Activated CD4-positive, alpha-beta T cell treated with anti-CD3 and anti-CD28 coated beads for 36 hours (primary cell): ENCODE results near the gene CLEC16A. TPM values are rescaled to one million over a fixed set of nuclear protein-coding genes. Genes with fewer than 3 reads are reported as not detected.

Experiments used
- ATAC-seq: fragments of 200-7000 bp; cut with Tn5 transposase; one replicate; pipeline ENCODE4 v1.10.0; 2021; ENCODE audit warnings: mild to moderate bottlenecking, moderate library complexity
- CTCF ChIA-PET: fragments of 350-600 bp; sonication (Branson Sonifier 250); formaldehyde crosslinking; loops from one replicate; lab custom pipeline; 2021; ENCODE audit warnings: antibody characterized with exemption; lab: Charles Lee
- POLR2A ChIA-PET: fragments of 350-600 bp; sonication (Branson Sonifier 250); formaldehyde crosslinking; loops from one replicate; lab custom pipeline; 2021; ENCODE audit warnings: antibody characterized with exemption, inconsistent platforms; lab: Charles Lee
- DNase-seq: peaks from one replicate; pipeline ENCODE4 v3.0.0-alpha.2; 2020
- H3K27ac Mint-ChIP-seq: one replicate; pipeline ENCODE4 v1.8.0; 2021; ENCODE audit warnings: mixed read lengths
- H3K27me3 Mint-ChIP-seq: one replicate; pipeline ENCODE4 v1.8.0; 2021; ENCODE audit warnings: mixed read lengths
- H3K36me3 Mint-ChIP-seq: one replicate; pipeline ENCODE4 v1.8.0; 2021; ENCODE audit warnings: low read depth, mixed read lengths
- H3K4me1 Mint-ChIP-seq: one replicate; pipeline ENCODE4 v1.8.0; 2021; ENCODE audit warnings: mixed read lengths
- H3K4me3 Mint-ChIP-seq: one replicate; pipeline ENCODE4 v1.8.0; 2021; ENCODE audit warnings: mild to moderate bottlenecking, moderate library complexity, mixed read lengths
- H3K9me3 Mint-ChIP-seq: one replicate; pipeline ENCODE4 v1.8.0; 2021; ENCODE audit warnings: low read depth, mixed read lengths
- intact Hi-C, 2 experiments: fragments of 100-400 bp; cut with DNase I in 1 of 2; cut with micrococcal nuclease in 1 of 2; formaldehyde crosslinking; loops; one replicate each; pipeline versions ENCODE4 v1.14.2 to v1.15.1; 2022 to 2024; cut with DNase I, micrococcal nuclease
- total RNA-seq, 2 experiments: library from RNA; stranded (reverse); gene quantifications; one replicate each; pipeline ENCODE4 v1.2.3, GENCODE V29; 2021

The CLEC16A gene
- 10 to 100 TPM; 23.5 to 25.4 TPM for total RNA-seq

- peak within 1 kb of the TSS; percentile 95 for H3K4me3 Mint-ChIP-seq
- no peaks in the 10 kb centered on the region for H3K27me3 Mint-ChIP-seq
- intact Hi-C loops, result loop anchor here (1.0 to 10.0 kb wide), 11 partner anchors 202 to 1980 kb away; partner anchors contain the start of genes HAPSTR1 (in 1 of the 2), LITAF (in 1 of the 2), NUBP1 (in 1 of the 2) and RSL1D1 (in 1 of the 2)
- CTCF ChIA-PET, result interaction anchor here (0.7 to 2.4 kb wide), 5 partner anchors 10 to 20 kb away, joined by 3 to 13 read pairs (median 3); no protein-coding TSS in a partner anchor
- peaks cover 11% of the 10 kb centered on the region for H3K36me3 Mint-ChIP-seq
- peak within 1 kb of the TSS; percentile 80 for H3K27ac Mint-ChIP-seq
- POLR2A ChIA-PET, result interaction anchor here (0.5 kb wide), 1 partner anchor 311 kb away, joined by 3 read pairs; the partner anchor contains the start of gene SOCS1
- H3K4me1 Mint-ChIP-seq, result peaks cover 69% of the 10 kb centered on the region
- ATAC-seq (peak; percentile 77), DNase-seq (peak; percentile 98)
- H3K9me3 Mint-ChIP-seq, result no peaks in the 10 kb centered on the region
Observed at GRCh38 chr16:10944249-10945064, at the start of gene CLEC16A. Gene CLEC16A, plus strand, starts transcription at chr16:10944564. Its CDS starts 154 bp downstream, at chr16:10944718.

GRCh38 chr16:10895053-10895946, 49.1 kb upstream of the CLEC16A start:
- POLR2A ChIA-PET, result no interaction called here
- H3K27ac Mint-ChIP-seq, result no peak overlapping the region
- intact Hi-C loops, result no loop called here
- H3K36me3 Mint-ChIP-seq, result no peaks in the 10 kb centered on the region
- no peak overlapping the region for H3K4me3 Mint-ChIP-seq
- H3K4me1 Mint-ChIP-seq, result no peaks in the 10 kb centered on the region
- ATAC-seq (no peak), DNase-seq (peak; percentile 71)
- CTCF ChIA-PET, result no interaction called here
- peaks cover 7% of the 10 kb centered on the region for H3K27me3 Mint-ChIP-seq
- H3K9me3 Mint-ChIP-seq, result no peaks in the 10 kb centered on the region

GRCh38 chr16:10896165-10896564, 48.2 kb upstream of the CLEC16A start:
- no peak for ATAC-seq
- ChIA-PET CTCF (no interaction called here), POLR2A (no interaction called here)
- Mint-ChIP-seq H3K4me1 (no peaks in the 10 kb centered on the region), H3K36me3 (no peaks in the 10 kb centered on the region), H3K27me3 (peaks cover 4% of the 10 kb centered on the region), H3K27ac (no peak overlapping the region), H3K4me3 (no peak overlapping the region), H3K9me3 (no peaks in the 10 kb centered on the region)
- intact Hi-C loops, result no loop called here
- DNase-seq, result no peak

- CTCF ChIA-PET, result interaction anchor here (1.3 kb wide), 1 partner anchor 19 kb away, joined by 3 read pairs; no protein-coding TSS in a partner anchor
- H3K27me3 Mint-ChIP-seq, result peaks cover 4% of the 10 kb centered on the region
- ATAC-seq, result no peak
- H3K4me1 Mint-ChIP-seq, result no peaks in the 10 kb centered on the region
- no peaks in the 10 kb centered on the region for H3K9me3 Mint-ChIP-seq
- no peak overlapping the region for H3K4me3 Mint-ChIP-seq
- no peak overlapping the region for H3K27ac Mint-ChIP-seq
- DNase-seq, result no peak
- intact Hi-C loops, result no loop called here
- H3K36me3 Mint-ChIP-seq, result no peaks in the 10 kb centered on the region
- POLR2A ChIA-PET, result no interaction called here
Observed at GRCh38 chr16:10896723-10897122, 47.6 kb upstream of the CLEC16A start.

GRCh38 chr16:10897134-10897533, 47.2 kb upstream of the CLEC16A start:
- Mint-ChIP-seq H3K27ac (no peak overlapping the region), H3K27me3 (peaks cover 4% of the 10 kb centered on the region), H3K36me3 (no peaks in the 10 kb centered on the region), H3K4me1 (no peaks in the 10 kb centered on the region), H3K9me3 (no peaks in the 10 kb centered on the region), H3K4me3 (no peak overlapping the region)
- ATAC-seq, result no peak
- CTCF ChIA-PET, result interaction anchor here (0.6 to 1.3 kb wide), 2 partner anchors 19 to 1293 kb away, joined by 3 to 4 read pairs; no protein-coding TSS in a partner anchor
- intact Hi-C loops, result no loop called here
- no peak for DNase-seq
- POLR2A ChIA-PET, result no interaction called here

- H3K27me3 Mint-ChIP-seq, result no peaks in the 10 kb centered on the region
- H3K27ac Mint-ChIP-seq, result no peak overlapping the region
- ChIA-PET CTCF (no interaction called here), POLR2A (no interaction called here)
- no peak for ATAC-seq
- peaks cover 5% of the 10 kb centered on the region for H3K36me3 Mint-ChIP-seq
- intact Hi-C loops, result no loop called here
- DNase-seq, result no peak
- H3K4me3 Mint-ChIP-seq, result no peak overlapping the region
- H3K4me1 Mint-ChIP-seq, result no peaks in the 10 kb centered on the region
- peaks cover 8% of the 10 kb centered on the region for H3K9me3 Mint-ChIP-seq
Observed at GRCh38 chr16:10902999-10903398, 41.4 kb upstream of the CLEC16A start.

GRCh38 chr16:10906482-10906881, 37.9 kb upstream of the CLEC16A start:
- intact Hi-C loops, result no loop called here
- ChIA-PET POLR2A (no interaction called here), CTCF (no interaction called here)
- no peaks in the 10 kb centered on the region for H3K27me3 Mint-ChIP-seq
- ATAC-seq (no peak), DNase-seq (no peak)
- H3K4me1 Mint-ChIP-seq, result no peaks in the 10 kb centered on the region
- H3K36me3 Mint-ChIP-seq, result peaks cover 5% of the 10 kb centered on the region
- no peak overlapping the region for H3K27ac Mint-ChIP-seq
- no peak overlapping the region for H3K4me3 Mint-ChIP-seq
- peaks cover 8% of the 10 kb centered on the region for H3K9me3 Mint-ChIP-seq

- peaks cover 5% of the 10 kb centered on the region for H3K36me3 Mint-ChIP-seq
- no peak overlapping the region for H3K4me3 Mint-ChIP-seq
- POLR2A ChIA-PET, result interaction anchor here (0.6 kb wide), 1 partner anchor 77 kb away, joined by 4 read pairs; no protein-coding TSS in a partner anchor
- intact Hi-C loops, result no loop called here
- ATAC-seq, result no peak
- DNase-seq, result no peak
- CTCF ChIA-PET, result interaction anchor here (0.6 kb wide), 1 partner anchor 28 kb away, joined by 3 read pairs; no protein-coding TSS in a partner anchor
- peaks cover 8% of the 10 kb centered on the region for H3K9me3 Mint-ChIP-seq
- no peaks in the 10 kb centered on the region for H3K4me1 Mint-ChIP-seq
- H3K27me3 Mint-ChIP-seq, result no peaks in the 10 kb centered on the region
- H3K27ac Mint-ChIP-seq, result no peak overlapping the region
Observed at GRCh38 chr16:10906914-10907756, 37.2 kb upstream of the CLEC16A start.

- intact Hi-C loops, result no loop called here
- ChIA-PET POLR2A (no interaction called here), CTCF (no interaction called here)
- ATAC-seq (no peak), DNase-seq (no peak)
- H3K36me3 Mint-ChIP-seq, result peaks cover 4% of the 10 kb centered on the region
- no peaks in the 10 kb centered on the region for H3K27me3 Mint-ChIP-seq
- H3K27ac Mint-ChIP-seq, result no peak overlapping the region
- no peaks in the 10 kb centered on the region for H3K4me1 Mint-ChIP-seq
- no peak overlapping the region for H3K4me3 Mint-ChIP-seq
- H3K9me3 Mint-ChIP-seq, result peaks cover 6% of the 10 kb centered on the region
Observed at GRCh38 chr16:10907757-10908045, 36.7 kb upstream of the CLEC16A start.

GRCh38 chr16:10911267-10911666, 33.1 kb upstream of the CLEC16A start:
- CTCF ChIA-PET, result interaction anchor here (1.3 kb wide), 1 partner anchor 11 kb away, joined by 4 read pairs; no protein-coding TSS in a partner anchor
- peaks cover 9% of the 10 kb centered on the region for H3K4me1 Mint-ChIP-seq
- POLR2A ChIA-PET, result interaction anchor here (0.7 kb wide), 1 partner anchor 529 kb away, joined by 4 read pairs; no protein-coding TSS in a partner anchor
- no peaks in the 10 kb centered on the region for H3K36me3 Mint-ChIP-seq
- H3K4me3 Mint-ChIP-seq, result no peak overlapping the region
- H3K27me3 Mint-ChIP-seq, result no peaks in the 10 kb centered on the region
- no peaks in the 10 kb centered on the region for H3K9me3 Mint-ChIP-seq
- DNase-seq, result no peak
- ATAC-seq, result no peak
- H3K27ac Mint-ChIP-seq, result no peak overlapping the region
- intact Hi-C loops, result no loop called here
